AG08396 (cell line): ENCODE results near the gene CHN2.
"Not testable (repeated sequence)": the region's sequence is repeated elsewhere in the genome, so short reads cannot be mapped to it uniquely, and the experiment has no call there.

Source experiments
- DNase-seq: peaks from one replicate; pipeline ENCODE4 v3.0.0; 2012; ENCODE audit warnings: low spot score, mixed read lengths

The CHN2 gene

GRCh38 chr7:29499932-29500331 is 305.4 kb downstream of the CHN2 start:
- no peak for DNase-seq

DNA sequence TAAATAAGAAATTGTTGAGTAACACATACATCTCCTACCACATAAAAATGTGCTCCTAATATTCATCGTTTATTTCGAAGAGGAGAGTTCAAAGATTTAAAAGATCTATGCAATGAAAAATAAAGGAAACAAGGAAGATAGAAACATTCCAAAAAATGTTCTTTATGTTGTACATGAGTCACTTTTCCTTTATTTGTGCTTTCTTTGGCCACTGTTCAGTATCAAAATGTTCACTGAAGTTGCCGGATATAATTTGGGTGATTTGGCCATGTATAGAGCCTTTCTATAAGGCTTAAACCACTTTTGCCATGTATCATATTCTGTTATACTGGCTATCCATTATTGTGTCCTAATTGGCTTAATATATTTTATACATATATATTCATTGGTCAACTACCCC is 306.1 kb downstream of the CHN2 start:
- DNase-seq, result no peak

- DNase-seq, result no peak
These were observed 307.6 kb downstream of the CHN2 start for GRCh38 chr7:29502133-29502532.

DNA sequence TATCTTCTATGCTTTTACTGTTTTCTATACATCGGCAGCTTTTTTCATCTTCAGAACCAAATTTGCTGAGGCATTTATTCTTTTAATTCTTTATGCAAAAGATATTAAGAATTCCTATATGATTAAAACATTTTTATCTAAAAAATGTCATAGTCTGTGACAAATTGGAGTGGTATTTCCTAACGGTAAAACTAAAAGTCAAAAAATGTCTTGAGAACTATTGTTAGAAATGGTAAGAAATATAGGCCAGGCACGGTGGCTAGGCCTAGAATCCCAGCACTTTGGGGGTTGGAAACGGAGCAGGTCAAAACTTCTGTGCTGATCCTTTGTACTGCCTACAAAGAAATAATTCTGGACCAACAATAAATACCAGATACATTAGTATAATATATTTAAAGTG is 311.4 kb downstream of the CHN2 start:
- no peak for DNase-seq

DNA sequence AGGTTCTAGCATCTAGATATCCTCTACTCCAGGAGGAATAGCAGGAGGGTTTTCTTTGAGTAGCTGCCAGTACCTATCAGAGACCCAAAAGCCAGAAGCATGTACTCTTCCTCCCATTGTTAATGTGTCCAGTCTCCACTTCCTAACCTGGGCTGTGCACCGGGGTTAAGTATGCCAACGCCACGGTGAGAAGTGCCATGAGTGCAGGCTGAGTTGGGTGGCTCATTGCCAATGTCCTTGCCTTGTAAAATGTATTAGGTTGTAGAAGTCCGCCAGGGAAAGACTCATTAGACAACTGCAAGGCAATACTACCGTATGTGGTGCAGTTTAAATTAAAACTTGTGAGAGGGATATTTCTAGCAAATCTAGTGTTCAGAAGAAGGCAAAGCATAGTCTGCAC is 314.0 kb downstream of the CHN2 start:
- DNase-seq, result no peak

DNA sequence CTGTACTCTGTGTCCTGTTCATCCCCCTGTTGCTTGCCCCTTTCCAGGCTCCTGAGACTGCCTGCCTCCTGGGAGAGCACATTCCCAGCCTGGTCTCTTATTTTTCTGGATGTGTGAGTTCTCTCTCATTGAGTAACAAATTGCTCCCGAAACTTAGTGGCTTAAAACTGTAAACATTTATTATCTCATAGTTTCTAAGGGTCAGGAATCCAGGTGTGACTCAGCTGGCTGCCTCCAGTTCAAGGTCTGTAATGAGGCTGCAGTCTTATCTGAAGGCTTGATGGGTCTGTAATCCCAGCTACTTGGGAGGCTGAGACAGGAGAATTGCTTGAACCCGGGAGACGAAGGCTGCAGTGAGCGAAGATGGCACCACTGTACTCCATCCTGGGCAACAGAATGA is 315.5 kb downstream of the CHN2 start:
- no peak for DNase-seq

GRCh38 chr7:29511337-29511736 is 316.8 kb downstream of the CHN2 start:
- DNase-seq, result no peak

- DNase-seq, result no peak
These were observed 317.3 kb downstream of the CHN2 start for GRCh38 chr7:29511851-29512250.

GRCh38 chr7:29516491-29516890 is 321.9 kb downstream of the CHN2 start:
- no peak for DNase-seq

- DNase-seq, result no peak
These were observed 324.0 kb downstream of the CHN2 start for GRCh38 chr7:29518616-29519015.

GRCh38 chr7:29523728-29524127 is 329.2 kb downstream of the CHN2 start:
- no peak for DNase-seq

DNA sequence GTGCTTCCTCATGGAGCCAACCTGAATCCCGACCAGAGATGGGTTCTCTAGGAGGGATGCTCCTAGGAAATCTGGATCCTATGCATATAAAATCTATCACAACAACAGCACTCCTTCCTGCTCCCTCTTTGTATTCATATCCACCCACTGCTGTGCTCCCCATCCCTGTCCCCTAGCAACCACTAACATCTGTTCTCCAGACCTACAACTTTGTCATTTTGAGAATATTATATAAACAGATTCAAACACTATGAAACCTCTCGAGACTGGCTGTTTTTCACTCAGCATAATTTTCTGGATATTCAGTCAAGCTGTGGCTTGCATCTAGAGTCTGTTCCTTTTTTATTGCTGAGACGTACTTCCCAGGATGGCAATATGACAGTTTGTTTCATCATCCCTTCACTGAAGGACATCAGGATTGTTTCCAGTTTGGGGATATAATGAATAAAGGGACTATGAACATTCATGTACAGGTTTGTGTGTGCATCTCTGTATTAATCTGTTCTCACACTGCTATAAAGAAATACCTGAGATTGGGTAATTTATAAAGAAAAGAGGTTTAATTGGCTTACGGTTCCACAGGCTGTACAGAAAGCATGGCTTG is 333.0 kb downstream of the CHN2 start:
- DNase-seq, result no peak

DNA sequence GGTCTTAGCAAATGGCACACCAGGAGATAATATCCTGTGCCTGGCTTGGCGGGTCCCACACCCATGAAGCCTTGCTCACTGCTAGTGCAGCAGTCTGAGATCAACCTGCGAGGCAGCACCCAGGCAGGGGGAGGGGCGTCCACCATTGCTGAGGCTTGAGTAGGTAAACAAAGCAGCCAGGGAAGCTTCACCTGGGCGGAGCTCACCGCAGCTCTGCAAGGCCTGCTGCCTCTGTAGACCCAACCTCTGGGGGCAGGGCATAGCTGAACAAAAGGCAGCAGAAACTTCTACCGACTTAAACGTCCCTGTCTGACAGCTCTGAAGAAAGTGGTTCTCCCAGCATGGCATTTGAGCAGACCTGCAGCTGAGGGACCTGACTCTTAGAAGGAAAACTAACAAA is 334.0 kb downstream of the CHN2 start:
- DNase-seq, result not testable (repeated sequence)
